HEK293 (cell line): Measurements from ENCODE around the gene GPR157.

ENCODE experiments used
- PRDM1 ChIP-seq: fragments of 450-650 bp; formaldehyde crosslinking; IDR thresholded peaks from 2 replicates; pipeline ENCODE4; 2016; ENCODE audit warnings: missing biosample characterization, missing genetic modification characterization
- YY1 ChIP-seq: fragments of 450-650 bp; formaldehyde crosslinking; IDR thresholded peaks from 2 replicates; pipeline ENCODE4 v1.5.1; 2018; ENCODE audit warnings: missing biosample characterization, missing genetic modification characterization

DNA sequence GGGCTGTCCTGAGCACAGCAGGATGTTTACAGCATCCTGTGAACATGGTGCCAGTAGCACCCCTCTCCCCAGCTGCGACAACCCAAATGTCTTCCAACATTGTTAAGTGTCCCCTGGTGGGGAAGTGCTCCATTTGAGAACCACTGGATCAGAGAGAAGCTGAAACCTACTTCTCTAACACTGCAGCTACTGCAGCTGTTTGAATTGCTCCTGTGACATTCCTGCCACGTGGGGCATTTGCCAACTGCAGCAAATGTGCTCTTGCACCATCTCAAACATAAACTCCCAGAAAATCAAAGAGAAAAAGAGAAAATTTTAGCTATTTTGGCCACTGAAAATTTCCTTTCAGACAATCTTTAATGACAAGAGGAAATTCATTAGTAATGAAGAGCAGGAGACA lies 70.4 kb downstream of the GPR157 start:
- TF ChIP-seq PRDM1 (tag by site-specific recombination) (no peak), YY1 (tag by site-specific recombination) (no peak)
